Stimulated activated CD8-positive, alpha-beta memory T cell treated with anti-CD3 and anti-CD28 coated beads, Interleukin-4, amount 100 ng/mL, for 4 hours (primary cell): ENCODE results near the gene ELANE.
"Not testable (repeated sequence)": the region's sequence is repeated elsewhere in the genome, so short reads cannot be mapped to it uniquely, and the experiment has no call there.

Experiments
- DNase-seq, 2 donors: peaks; one replicate each; pipeline ENCODE4 v3.0.0-alpha.2; 2020; ENCODE audit warnings: low read depth in 2 of 2, low spot score in 1 of 2

ELANE gene

DNA sequence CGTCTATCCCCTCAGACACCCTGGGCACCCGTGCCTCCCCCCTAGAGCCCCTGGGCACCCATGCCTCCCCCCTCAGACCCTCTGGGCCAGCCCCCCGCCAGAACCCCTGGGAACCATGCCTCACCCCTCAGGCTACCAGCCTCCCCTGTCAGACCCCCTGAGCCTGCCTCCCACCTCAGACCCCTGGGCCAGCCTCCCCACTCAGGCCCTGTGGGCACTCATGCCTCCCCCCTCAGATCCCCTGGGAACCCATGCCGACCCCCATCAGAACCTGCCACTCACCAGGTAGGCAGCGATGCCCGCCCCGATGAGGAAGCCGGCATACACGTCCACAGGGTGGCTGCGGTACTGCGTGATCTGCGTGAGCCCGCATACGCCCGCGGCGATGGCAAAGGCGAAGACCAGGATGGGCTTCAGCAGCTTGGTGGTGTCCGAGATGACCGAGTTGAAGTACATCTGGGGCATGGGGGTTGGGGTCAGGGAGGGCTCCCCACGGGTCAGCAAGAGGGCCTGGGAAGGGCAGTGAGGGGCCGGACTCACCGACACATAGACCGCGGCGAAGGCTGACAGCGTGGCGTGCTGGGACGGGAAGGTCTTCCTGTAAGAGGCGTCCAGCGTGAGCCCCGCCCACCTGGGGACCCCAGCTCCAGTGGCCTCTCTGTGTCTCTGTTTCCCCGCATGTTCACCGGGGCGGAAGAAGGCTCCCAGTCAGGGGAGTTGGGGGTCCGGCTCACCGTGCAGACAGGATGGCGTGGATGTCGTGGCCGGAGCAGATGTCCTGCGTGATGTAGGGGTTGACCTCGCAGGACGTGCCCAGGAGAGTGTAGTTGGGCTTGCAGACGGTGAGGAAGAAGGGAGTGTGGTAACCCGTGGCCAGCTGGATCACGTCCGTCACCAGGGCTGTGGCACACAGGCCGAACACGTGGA lies 37.7 kb upstream of the ELANE start:
- no peak for DNase-seq

DNA sequence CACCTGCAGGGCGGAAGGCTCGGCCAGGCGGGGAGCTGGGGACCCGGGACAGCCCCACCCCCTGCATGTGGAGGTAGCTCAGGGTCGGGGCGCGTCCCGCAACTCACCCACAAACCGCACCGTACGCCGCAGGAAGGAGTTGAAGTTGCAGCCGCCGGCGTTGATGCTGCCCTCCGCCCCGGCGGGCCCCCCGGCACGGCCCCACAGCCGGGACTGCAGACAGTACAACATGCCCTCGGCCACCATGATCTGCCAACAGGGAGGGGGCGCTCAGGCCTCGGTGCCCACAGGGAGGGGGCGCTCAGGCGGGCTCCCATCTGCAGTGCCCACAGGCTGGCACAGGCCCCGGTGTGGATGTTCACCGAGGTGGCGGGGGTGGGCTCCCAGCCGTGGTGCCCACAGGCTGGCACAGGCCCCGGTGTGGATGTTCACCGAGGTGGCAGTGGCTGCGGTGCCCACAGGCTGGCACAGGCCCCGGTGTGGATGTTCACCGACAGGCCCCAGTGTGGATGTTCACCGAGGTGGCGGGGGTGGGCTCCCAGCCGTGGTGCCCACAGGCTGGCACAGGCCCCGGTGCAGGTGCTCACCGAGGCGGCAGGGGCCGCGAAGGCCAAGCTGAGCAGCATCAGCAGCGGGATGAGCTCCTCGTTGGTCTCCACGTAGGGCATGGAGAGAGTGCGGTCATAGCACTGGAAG lies 36.9 kb upstream of the ELANE start:
- no peak for DNase-seq

DNA sequence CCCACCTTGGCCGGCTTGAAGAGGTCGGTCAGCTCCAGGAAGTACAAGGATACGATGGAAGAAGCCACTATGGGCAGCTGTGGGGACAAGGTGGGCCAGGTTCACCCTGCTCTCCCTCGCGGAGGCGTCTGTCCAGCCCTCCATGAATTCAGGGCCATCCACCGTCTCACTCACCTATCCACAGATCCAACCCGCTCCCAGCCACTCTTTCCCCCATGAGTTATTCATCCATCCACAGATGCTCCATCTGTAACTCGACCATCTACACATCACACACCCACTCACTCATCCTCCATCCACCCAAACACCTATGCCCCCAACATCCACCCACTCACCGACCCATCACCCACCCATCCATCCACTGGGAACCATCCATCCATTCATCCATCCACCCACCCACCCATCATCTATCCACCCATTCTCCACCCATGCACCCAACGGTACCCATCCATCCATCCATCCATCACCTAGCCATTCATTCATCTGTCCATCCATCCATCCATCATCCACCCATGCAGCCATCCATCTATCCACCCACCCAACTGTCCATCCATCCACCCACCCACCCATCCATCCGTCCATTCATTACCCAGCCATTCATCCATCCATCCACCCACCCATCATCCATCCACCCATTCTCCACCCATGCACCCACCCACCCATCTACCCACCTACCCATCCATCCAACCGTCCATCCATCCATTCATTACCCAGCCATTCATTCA lies 36.2 kb upstream of the ELANE start:
- no peak for DNase-seq

DNA sequence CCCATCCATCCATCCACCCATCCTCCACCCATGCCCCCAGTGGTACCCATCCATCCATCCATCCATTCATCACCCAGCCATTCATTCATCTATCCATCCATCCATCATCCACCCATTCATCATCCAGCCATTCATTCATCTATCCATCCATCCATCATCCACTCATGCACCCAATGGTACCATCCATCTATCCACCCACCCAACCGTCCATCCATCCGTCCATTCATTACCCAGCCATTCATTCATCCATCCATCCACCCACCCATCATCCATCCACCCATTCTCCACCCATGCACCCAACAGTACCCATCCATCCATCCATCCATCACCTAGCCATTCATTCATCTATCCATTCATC lies 35.6 kb upstream of the ELANE start:
- no peak for DNase-seq

DNA sequence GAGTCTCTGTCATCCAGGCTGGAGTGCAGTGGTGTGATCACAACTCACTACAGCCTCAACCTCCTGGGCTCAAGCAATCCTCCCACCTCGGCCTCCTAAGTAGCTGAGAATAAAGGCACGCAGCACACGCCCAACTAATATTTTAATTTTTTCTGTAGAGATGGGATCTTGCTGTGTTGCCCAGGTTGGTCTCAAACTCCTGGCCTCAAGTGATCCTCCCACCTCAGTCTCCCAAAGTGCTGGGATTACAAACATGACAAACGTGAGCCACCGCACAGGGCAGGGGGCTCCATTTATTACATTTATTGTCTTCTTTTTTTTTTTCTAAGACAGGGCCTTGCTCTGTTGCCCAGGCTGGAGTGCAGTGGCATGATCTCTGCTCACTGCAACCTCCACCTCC lies 31.9 kb upstream of the ELANE start:
- DNase-seq: not testable (repeated sequence)

DNA sequence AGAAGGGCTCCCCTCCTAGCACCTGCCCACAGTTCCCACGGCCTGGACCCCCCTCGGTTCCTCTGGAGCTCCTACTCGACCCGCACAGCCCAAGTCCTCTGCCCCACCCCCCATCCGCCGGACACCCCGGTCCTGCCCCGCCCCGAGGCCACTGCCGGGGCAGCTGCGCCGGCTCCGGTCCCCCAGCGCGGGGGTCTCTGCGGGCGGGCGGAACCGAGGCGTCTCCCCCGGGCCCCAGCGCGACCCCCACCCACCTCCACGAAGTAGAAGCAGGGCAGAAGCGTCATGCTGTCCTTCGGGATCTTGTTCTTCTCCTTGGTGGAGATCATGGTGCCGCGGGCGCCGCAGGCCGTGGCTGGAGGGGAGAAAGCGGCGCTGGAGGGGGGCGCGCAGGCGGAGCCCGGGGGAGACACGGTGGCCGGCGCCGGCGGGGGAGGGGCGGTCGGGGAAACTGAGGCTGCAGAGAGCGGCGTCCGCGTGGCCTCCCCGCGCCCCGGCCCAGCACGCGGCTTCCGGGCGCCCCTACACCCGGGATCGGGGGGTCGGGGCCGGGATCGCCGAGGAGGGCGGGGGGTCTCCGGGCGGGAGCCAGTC lies 30.8 kb upstream of the ELANE start:
- DNase-seq: no peak

DNA sequence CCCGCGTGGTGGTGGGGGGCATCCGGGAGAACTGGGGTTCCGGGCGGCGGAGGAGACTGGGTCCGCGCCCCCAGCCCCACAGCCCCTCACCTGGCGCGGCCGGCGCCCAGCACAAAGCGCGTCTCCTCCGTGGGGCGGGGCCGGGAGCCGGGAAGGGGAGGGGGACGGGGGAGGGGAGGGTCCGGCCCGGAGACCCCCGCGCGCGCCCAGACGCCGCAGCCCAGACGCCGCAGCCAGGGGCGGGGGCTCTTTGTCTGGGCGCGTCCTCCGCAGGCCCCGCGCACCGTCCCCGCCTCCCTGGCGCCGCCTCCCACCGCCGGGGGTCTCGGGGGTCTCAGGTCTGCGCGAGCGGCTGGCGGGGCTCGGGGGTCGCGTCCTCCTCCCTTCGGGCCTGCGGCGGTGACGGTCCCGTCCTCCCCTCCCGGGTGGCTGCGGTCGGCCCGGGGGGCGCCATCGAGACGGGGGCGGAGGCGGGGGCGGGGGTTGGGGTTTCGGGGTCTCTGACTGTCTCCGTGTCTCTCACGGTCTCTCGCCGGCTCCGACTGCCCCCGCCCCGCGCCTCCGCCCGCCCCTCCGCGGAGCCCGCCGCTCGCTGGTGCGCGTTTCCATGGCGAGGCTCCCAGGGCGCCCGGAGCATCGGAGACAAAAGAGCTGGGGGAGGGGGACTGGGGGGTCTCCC lies 30.1 kb upstream of the ELANE start, which contains the start of gene PLPPR3:
PLPPR3 (minus strand) TSS at position 131 of the 679 bp plus-strand sequence. CDS start 396 bp downstream, outside the sequence.
- DNase-seq: no peak

DNA sequence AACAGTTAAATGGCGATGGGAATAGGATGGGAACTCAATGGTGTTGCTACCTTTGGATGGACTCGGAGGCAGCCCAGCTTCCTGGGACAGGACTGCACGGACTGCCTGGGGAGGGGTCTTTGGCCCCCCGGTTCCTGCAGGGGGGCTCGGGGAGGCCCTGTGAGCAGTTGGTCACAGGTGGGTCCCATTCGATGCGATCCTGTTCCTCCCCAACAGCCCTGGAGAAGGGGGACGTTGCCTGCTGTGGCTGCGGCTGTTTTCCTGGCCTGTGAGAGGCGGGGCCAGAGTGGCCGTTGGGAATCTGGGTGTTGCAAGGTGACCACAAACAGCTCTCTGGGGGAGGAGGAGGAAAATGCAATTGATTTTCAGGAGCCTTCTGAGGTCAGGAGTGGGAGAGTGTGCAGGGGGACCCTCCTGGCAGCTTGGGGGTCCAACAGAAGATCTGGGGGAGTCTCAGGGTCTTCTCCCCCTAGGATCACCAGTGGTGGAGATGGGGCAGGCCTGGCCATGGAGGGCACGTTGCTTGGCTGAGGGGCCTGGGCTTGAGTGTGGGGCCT lies 28.5 kb upstream of the ELANE start:
- no peak for DNase-seq

DNA sequence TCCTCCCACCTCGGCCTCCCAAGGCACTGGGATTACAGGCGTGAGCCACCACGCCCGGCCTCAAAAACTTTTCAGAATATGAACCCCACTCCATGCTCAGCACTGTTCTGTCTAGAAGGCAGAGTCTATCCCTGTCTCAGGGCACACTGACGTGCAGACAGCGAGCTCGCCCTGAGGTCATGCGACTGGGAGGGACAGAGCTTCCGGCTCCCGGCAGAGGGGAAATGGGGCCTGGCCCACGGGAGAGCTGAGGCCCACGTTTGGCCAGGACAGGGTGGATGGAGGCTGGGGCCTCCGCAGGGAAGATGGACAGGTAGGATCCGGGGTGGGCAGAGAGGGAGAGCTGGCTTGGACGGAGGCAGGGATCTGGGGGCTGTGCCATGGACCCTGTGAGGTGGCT lies 27.2 kb upstream of the ELANE start:
- DNase-seq: no peak

DNA sequence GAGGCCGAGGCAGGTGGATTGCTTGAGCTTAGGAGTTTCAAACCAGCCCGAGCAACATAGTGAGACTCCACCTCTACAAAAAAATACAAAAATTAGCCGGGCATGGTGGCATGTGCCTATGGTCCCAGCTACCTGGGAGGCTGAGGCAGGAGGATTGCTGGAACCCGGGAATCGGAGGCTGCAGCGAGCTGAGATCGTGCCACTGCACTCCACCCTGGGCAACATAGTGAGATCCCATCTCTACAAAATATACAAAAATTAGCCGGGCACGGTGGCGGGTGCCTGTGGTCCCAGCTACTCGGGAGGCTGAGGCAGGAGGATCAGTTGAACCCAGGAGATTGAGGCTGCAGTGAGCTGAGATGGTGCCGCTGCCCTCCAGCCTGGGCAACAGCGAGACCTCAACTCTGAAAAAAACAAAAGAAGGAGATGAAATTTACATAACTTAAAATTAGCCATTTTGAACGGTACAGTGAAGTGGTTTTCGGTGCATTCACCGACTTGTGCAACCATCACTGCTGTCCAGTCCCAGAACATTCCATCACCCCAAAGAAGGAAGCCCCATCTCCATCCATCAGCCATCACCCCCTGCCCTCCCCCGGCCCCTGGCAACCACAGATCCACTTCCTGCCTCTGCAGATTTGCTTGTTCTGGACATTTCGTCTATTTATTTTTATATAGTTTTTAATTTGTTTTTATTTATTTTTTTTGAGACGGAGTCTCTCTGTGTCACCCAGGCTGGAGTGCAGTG lies 26.0 kb upstream of the ELANE start:
- no peak for DNase-seq

DNA sequence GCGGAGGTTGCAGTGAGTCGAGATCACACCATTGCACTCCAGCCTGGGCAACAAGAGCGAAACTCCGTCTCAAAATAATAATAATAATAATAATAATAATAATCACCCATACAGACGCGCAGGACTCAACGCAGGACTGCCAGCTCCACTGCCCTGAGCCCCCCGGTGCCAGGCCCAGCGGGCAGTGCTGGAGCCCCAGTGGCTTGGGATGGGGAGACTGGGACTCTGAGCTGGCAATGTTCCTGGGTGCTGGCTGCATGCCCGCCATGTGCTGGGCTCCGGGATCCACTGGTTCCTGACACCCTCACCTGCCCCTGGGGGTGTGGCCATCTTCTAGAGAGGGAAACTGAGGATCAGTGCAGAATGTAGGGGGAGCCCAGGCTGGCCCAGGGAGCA lies 24.8 kb upstream of the ELANE start:
- DNase-seq: no peak

DNA sequence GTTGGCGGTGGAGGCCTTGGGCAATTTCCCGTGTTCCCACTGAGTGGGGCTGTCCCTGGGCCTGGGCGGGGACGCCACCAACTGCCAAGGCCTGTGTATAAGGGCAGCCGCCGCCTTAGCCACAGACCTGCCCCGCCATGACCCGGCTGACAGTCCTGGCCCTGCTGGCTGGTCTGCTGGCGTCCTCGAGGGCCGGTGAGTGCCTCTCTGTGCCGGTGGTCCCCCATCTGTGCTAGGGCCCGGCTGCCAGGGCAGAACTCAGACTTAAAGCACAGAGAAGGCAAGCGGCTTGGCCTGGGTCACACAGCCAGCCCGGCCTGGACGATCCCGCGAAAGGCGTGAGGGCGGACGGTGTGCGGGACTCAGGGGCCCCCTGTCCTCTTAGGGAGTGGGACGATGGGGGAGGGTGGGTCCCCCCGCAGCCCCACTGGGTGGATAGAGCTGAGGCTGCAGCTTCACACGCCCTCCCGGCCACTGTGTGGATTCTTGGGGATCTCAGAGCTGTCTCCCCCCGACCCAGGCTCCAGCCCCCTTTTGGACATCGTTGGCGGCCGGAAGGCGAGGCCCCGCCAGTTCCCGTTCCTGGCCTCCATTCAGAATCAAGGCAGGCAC lies 24.3 kb upstream of the ELANE start, which contains the start of gene AZU1:
AZU1 (plus strand) TSS at position 128 of the 612 bp plus-strand sequence; CDS start at position 138, 10 bp downstream.
- no peak for DNase-seq

DNA sequence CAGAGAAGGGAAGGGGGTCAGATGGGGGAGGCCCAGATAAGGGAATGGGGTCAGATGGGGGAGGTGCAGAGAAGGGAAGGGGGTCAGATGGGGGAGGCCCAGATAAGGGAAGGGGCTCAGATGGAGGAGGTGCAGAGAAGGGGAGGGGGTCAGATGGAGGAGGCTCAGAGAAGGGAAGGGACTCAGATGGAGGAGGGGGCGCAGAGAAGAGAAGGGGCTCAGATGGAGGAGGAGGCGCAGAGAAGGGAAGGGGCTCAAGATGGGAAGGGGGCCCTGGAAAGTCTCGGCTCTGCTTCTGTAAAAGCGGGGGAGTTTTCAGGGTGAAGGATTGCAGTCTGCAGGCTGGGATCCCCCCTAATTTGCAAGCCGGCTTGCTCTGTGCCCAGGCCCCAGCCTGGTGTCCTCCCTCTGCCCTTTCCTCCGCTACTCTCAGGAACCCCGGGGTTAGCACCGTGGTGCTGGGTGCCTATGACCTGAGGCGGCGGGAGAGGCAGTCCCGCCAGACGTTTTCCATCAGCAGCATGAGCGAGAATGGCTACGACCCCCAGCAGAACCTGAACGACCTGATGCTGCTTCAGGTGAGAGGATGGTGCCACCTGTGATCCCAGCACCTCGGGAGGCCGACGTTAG lies 22.9 kb upstream of the ELANE start:
- no peak for DNase-seq

DNA sequence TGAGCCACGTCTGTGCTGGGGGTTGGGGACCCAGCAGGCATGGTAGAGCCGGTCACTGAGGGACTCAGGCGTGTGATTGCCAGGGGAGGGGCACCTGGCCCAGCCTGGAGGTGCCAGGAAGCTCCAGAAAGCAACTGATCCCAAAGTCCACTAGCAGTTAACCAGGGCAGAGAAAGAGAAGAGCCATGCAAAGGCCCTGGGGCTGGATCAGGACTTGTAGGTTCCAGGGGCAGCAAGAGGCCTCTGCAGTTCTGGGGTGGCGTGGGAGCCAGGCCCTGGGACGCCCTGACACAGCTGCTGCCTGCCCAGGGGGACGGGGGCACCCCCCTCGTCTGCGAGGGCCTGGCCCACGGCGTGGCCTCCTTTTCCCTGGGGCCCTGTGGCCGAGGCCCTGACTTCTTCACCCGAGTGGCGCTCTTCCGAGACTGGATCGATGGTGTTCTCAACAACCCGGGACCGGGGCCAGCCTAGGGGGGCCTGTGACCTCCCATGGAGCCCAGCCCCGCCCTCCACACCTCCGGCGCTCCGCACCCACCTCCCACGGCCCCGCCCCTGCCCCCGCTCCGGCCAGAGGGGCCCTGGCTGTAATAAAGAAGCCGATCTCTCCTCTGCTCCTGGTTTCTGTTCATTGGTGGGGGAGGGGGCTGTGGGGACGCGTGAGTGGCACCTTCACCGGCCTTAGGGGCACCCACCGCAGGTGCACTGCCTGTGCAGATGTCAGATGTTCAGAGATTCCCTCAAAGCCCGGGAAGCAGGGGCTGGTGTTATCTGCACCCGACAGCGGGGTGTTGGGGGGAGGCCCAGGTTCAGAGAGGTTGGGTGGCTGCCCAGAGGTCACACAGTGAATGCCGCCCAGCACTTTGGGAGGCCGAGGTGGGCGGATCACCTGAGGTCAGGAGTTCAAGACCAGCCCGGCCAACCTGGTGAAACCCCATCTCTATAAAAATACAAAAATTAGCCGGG lies 20.4 kb upstream of the ELANE start:
- no peak for DNase-seq

DNA sequence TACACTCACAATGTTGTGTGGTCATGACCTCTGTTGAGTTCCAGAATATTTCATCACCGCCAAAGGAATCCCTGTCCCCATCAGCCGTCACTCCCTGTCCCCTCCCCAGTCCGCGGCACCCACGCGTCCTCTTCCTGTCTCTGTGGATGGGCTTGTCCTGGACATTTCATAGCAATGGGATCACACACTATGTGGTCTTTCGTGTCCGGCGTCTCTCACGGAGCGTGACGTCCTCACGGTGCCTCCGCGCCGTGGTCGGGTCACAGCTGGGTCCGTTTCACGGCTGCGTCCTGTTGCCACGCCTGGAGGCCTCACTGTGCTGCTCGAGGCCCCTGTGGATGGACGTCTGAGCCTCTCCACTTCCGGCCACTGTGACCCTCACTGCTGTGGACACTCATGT lies 17.9 kb upstream of the ELANE start:
- no peak for DNase-seq

DNA sequence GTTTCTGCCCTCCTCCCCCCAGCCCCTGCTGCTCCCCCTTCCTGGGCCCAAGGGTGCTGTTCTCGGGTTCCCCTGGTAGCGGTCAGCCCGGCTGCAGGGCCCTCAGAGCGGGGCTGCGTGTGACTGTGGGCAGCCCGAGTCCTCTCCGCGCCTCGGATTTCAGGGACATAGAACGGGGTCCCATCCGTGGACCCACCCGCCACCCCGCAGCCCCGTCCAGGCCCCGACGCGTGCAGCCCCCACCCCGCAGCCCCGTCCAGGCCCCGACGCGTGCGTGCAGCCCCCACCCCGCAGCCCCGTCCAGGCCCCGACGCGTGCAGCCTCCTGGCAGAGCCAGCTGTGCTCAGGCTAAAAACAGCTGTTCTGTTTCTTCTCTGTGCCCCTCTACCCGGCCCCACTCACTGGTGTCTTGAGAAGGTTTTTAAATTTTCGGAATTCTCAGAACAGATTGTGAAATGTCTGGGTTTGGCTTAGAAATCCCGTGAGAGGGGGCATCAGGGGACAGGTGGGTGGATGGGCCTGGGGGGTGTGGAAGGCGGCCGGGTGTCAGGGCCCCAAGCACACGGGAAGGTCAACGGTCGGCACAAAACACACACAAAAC lies 16.8 kb upstream of the ELANE start:
- no peak for DNase-seq

DNA sequence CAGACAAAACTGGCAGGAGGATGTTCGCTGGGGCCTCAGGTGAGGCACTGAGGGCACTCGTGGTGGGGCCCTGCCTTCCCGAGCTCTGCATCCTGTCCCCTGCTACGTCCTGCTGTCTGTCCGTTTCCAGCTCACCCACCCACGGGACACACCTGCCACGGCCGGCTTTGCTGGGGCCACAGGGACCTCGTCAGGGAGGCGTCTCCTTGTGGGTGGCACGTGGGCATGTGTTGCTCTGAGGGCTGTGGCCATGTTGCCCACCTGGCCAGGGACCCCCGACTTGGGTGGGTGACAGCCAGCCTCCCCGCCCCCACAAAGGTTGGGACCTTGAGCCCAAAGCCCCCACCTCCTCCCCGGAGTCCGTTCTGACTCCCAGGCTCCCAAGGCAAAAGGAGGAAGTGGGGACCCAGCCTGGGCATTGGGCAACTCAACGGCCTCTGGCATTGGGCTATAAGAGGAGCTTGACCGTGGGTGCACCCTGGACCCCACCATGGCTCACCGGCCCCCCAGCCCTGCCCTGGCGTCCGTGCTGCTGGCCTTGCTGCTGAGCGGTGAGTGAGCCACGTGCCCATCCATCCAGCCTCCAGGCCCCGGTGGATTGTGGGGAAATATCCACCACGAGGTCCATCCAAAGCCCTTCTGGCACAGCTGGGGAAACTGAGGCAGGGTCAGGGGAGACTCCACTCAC lies 11.4 kb upstream of the ELANE start, which contains the start of gene PRTN3:
PRTN3 (plus strand) TSS at position 481 of the 688 bp plus-strand sequence; CDS start at position 491, 10 bp downstream.
- DNase-seq: no peak
